PC-3 (cell line): ENCODE measurements around the gene SLC7A7. TPM values are rescaled to one million over a fixed set of nuclear protein-coding genes. Genes with fewer than 3 reads are reported as not detected.

Experiments
- ATAC-seq: fragments of 200-7000 bp; cut with Tn5 transposase; 2 replicates; pipeline ENCODE4 v1.9.1; 2020; ENCODE audit warnings: mild to moderate bottlenecking, moderate library complexity
- BruUV-seq: library from RNA; stranded (reverse); fragments of 400-500 nt; replicated peaks from 2 replicates; lab custom pipeline; 2021; lab: Mats Ljungman, UMichigan
- CTCF ChIA-PET: fragments of 300-600 bp; sonication (Branson Sonifier 250); formaldehyde crosslinking; loops from one replicate; lab custom pipeline; 2022; ENCODE audit warnings: antibody characterized with exemption; lab: Charles Lee
- POLR2A ChIA-PET: fragments of 300-600 bp; sonication (Branson Sonifier 250); formaldehyde crosslinking; loops from one replicate; lab custom pipeline; 2022; ENCODE audit warnings: antibody characterized with exemption; ENCODE audit not compliant: unreplicated experiment; lab: Charles Lee
- DNase-seq: peaks from one replicate; pipeline ENCODE4 v3.0.0-alpha.2; 2015
- H2AFZ ChIP-seq: fragments of 300-600 bp; sonication (generic); 2 replicates; pipeline ENCODE4 v1.6.0; 2016; ENCODE audit warnings: antibody characterized with exemption, low read length
- H3F3A ChIP-seq: fragments of 300-600 bp; sonication (generic); one replicate; pipeline ENCODE4 v1.6.0; 2017; ENCODE audit warnings: antibody characterized with exemption, low read length, control low read depth, mild to moderate bottlenecking; ENCODE audit not compliant: unreplicated experiment
- H3K27ac ChIP-seq: fragments of 300-600 bp; sonication (generic); 2 replicates; pipeline ENCODE4 v1.5.1; 2016; ENCODE audit warnings: mild to moderate bottlenecking, low read length
- H3K27me3 ChIP-seq: fragments of 300-600 bp; sonication (generic); 2 replicates; pipeline ENCODE4 v1.6.1; 2016; ENCODE audit warnings: low read length, mixed read lengths
- H3K36me3 ChIP-seq: fragments of 300-600 bp; sonication (generic); 2 replicates; pipeline ENCODE4 v1.6.1; 2016; ENCODE audit warnings: low read depth, mixed run types, low read length, mixed read lengths
- H3K4me1 ChIP-seq: fragments of 300-600 bp; sonication (generic); 2 replicates; pipeline ENCODE4 v1.5.1; 2016; ENCODE audit warnings: low read length; ENCODE audit not compliant: insufficient read depth
- H3K4me2 ChIP-seq: fragments of 300-600 bp; sonication (generic); 2 replicates; pipeline ENCODE4 v1.6.0; 2016; ENCODE audit warnings: low read length
- H3K4me3 ChIP-seq: fragments of 300-600 bp; sonication (generic); 2 replicates; pipeline ENCODE4 v1.5.1; 2016; ENCODE audit warnings: mild to moderate bottlenecking, low read length, mixed read lengths
- H3K79me2 ChIP-seq: fragments of 300-600 bp; sonication (generic); 2 replicates; pipeline ENCODE4 v1.6.1; 2017; ENCODE audit warnings: low read length, mixed read lengths
- H3K9ac ChIP-seq: fragments of 300-600 bp; sonication (generic); 2 replicates; pipeline ENCODE4 v1.6.0; 2016; ENCODE audit warnings: mild to moderate bottlenecking, low read length
- H3K9me2 ChIP-seq: fragments of 300-600 bp; sonication (generic); replicated peaks from 2 replicates; pipeline ENCODE4 v1.6.1; 2016; ENCODE audit warnings: mixed run types, low read length, mixed read lengths
- H3K9me3 ChIP-seq: fragments of 300-600 bp; sonication (generic); 2 replicates; pipeline ENCODE4 v1.6.1; 2016; ENCODE audit warnings: low read length, mixed read lengths
- H4K20me1 ChIP-seq: fragments of 300-600 bp; sonication (generic); 2 replicates; pipeline ENCODE4 v1.6.1; 2016; ENCODE audit warnings: low read length, mixed read lengths
- EZH2 ChIP-seq: fragments of 300-600 bp; sonication (generic); IDR thresholded peaks from one replicate; pipeline ENCODE4 v1.6.1; 2017; ENCODE audit warnings: antibody characterized with exemption, mild to moderate bottlenecking, low read length; ENCODE audit not compliant: unreplicated experiment
- EZH2phosphoT487 ChIP-seq: fragments of 300-600 bp; sonication (generic); IDR thresholded peaks from 2 replicates; pipeline ENCODE4 v1.6.1; 2018; ENCODE audit warnings: mild to moderate bottlenecking, antibody characterized with exemption, low read length, borderline replicate concordance
- intact Hi-C: fragments of 100-400 bp; cut with micrococcal nuclease; formaldehyde crosslinking; loops from 2 replicates; pipeline ENCODE4 v1.9.0; 2023
- total RNA-seq: library from RNA; depleted of rRNA; stranded (reverse); fragments of >200 nt; gene quantifications from 2 replicates; pipeline ENCODE4 v1.2.3, GENCODE V29; 2014
- TF ChIP-seq, protein P1 (sequence below): fragments of 300-600 bp; sonication (generic); conservative IDR thresholded peaks from 2 replicates; pipeline ENCODE4 v1.5.1; 2017; ENCODE audit warnings: antibody characterized with exemption, low read depth, mild to moderate bottlenecking, low read length

The SLC7A7 gene
- total RNA-seq, 1 experiment from 2014 or later = not detected

- Histone ChIP-seq H3K4me1 (0 out of 2 replicates have a peak, but pooled peaks cover 5% of the 10 kb centered on the region), H3K36me3 (peaks cover 24% of the 10 kb centered on the region), H4K20me1 (no peaks in the 10 kb centered on the region), H3K4me3 (no peak overlapping the region), H3K4me2 (no peak overlapping the region), H3K9me3 (no peaks in the 10 kb centered on the region), H3K9me2 (no peaks in the 10 kb centered on the region), H3F3A (no peaks in the 10 kb centered on the region), H3K27me3 (no peaks in the 10 kb centered on the region), H3K27ac (no peak overlapping the region), H3K79me2 (peaks cover 8% of the 10 kb centered on the region), H3K9ac (no peak overlapping the region), H2AFZ (no peak overlapping the region)
- CTCF ChIA-PET = no interaction called here
- intact Hi-C loops = no loop called here
- BruUV-seq = no TSS peak
- DNase-seq (no peak), ATAC-seq (no peak)
- POLR2A ChIA-PET = interaction anchor here (0.7 kb wide), 1 partner anchor 62 kb away, joined by 12 read pairs; no protein-coding TSS in a partner anchor
- TF ChIP-seq, protein P1, sequence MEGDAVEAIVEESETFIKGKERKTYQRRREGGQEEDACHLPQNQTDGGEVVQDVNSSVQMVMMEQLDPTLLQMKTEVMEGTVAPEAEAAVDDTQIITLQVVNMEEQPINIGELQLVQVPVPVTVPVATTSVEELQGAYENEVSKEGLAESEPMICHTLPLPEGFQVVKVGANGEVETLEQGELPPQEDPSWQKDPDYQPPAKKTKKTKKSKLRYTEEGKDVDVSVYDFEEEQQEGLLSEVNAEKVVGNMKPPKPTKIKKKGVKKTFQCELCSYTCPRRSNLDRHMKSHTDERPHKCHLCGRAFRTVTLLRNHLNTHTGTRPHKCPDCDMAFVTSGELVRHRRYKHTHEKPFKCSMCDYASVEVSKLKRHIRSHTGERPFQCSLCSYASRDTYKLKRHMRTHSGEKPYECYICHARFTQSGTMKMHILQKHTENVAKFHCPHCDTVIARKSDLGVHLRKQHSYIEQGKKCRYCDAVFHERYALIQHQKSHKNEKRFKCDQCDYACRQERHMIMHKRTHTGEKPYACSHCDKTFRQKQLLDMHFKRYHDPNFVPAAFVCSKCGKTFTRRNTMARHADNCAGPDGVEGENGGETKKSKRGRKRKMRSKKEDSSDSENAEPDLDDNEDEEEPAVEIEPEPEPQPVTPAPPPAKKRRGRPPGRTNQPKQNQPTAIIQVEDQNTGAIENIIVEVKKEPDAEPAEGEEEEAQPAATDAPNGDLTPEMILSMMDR = no peak
- no peak for TF ChIP-seq EZH2
- no peak for TF ChIP-seq EZH2phosphoT487
Measured at GRCh38 chr14:22844221-22845102, 29.2 kb upstream of the SLC7A7 start.

DNA sequence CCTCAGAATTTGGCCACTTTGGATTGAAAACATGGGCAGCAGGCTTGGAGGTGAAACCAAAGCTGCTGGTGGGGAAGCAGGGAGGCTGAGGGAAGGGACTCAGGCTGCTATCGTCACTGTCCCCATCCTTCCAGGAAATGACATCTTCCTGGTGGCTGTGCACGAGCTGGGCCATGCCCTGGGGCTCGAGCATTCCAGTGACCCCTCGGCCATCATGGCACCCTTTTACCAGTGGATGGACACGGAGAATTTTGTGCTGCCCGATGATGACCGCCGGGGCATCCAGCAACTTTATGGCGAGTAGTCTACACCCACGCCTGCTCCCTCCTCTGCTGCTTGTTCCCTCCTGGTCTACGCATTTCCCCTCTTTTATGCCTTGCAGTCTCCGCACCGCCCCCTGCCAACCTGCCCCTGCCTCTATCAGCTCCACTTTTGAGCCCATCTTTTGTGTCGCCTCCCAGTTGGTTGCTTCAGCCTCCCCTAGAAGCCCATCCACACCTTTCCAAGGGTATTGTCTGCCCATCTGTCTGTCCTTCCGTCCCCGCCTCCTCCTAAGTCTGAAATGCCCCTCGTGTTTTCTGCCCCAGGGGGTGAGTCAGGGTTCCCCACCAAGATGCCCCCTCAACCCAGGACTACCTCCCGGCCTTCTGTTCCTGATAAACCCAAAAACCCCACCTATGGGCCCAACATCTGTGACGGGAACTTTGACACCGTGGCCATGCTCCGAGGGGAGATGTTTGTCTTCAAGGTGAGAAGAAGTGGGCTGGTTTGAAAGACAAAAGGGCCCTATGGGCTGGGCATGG lies 28.1 kb upstream of the SLC7A7 start:
- Histone ChIP-seq H3K79me2 (peaks cover 20% of the 10 kb centered on the region), H3K9me3 (no peaks in the 10 kb centered on the region), H3K4me3 (no peak overlapping the region), H3K9ac (no peak overlapping the region), H3K27me3 (no peaks in the 10 kb centered on the region), H3K36me3 (peaks cover 24% of the 10 kb centered on the region), H3K9me2 (no peaks in the 10 kb centered on the region), H3K4me2 (no peak overlapping the region), H4K20me1 (no peaks in the 10 kb centered on the region), H3K4me1 (peaks cover 16% of the 10 kb centered on the region; the same call in 1 of the 2 replicates), H2AFZ (no peak overlapping the region), H3F3A (no peaks in the 10 kb centered on the region), H3K27ac (no peak overlapping the region)
- DNase-seq (no peak), ATAC-seq (no peak)
- BruUV-seq = no TSS peak
- TF ChIP-seq, protein P1 = no peak
- no peak for TF ChIP-seq EZH2phosphoT487
- TF ChIP-seq EZH2 = no peak
- CTCF ChIA-PET = no interaction called here
- intact Hi-C loops = no loop called here
- POLR2A ChIA-PET = no interaction called here
